IMR-90 (cell line): ENCODE data around the gene KRT74. TPM values are rescaled to one million over a fixed set of nuclear protein-coding genes. Genes with fewer than 3 reads are reported as not detected.
"Not testable (repeated sequence)": the region's sequence is repeated elsewhere in the genome, so short reads cannot be mapped to it uniquely, and the experiment has no call there.

ENCODE experiments used
- ATAC-seq: fragments of 200-7000 bp; cut with Tn5 transposase; 2 replicates; pipeline ENCODE4 v1.9.1; 2020; ENCODE audit warnings: low read depth, mild to moderate bottlenecking, moderate library complexity
- BruUV-seq: library from RNA; stranded (reverse); fragments of 400-500 nt; replicated peaks from 2 replicates; lab custom pipeline; 2021; lab: Mats Ljungman, UMichigan
- CTCF ChIA-PET: fragments of 300-600 bp; formaldehyde crosslinking; extraction: SDS; loops from one replicate; lab custom pipeline; 2021; ENCODE audit warnings: antibody characterized with exemption; lab: Yijun Ruan, JAX
- POLR2A ChIA-PET: fragments of 300-600 bp; sonication (Branson Sonifier 250); formaldehyde crosslinking; loops from one replicate; lab custom pipeline; 2022; ENCODE audit warnings: antibody characterized with exemption; ENCODE audit not compliant: unreplicated experiment; lab: Charles Lee
- DNase-seq: peaks from one replicate; pipeline ENCODE4 v3.0.0; 2013
- H2AFZ ChIP-seq: replicated peaks from 2 replicates; pipeline ENCODE3; 2013; ENCODE audit warnings: low read length, mild to moderate bottlenecking; ENCODE audit not compliant: poor library complexity
- H2AK5ac ChIP-seq: 2 replicates; pipeline ENCODE4 v1.6.1; 2013; ENCODE audit warnings: low read depth, low read length, inconsistent platforms
- H2AK9ac ChIP-seq: replicated peaks from 2 replicates; pipeline ENCODE3; 2013; ENCODE audit warnings: mild to moderate bottlenecking, low read depth, low read length, moderate library complexity; ENCODE audit not compliant: poor library complexity
- H2BK120ac ChIP-seq: 2 replicates; pipeline ENCODE4 v1.6.1; 2013; ENCODE audit warnings: low read depth, low read length, inconsistent platforms
- H2BK15ac ChIP-seq: 3 replicates; pipeline ENCODE4 v1.6.1; 2013; ENCODE audit warnings: low read depth, low read length, inconsistent platforms
- H2BK20ac ChIP-seq: 2 replicates; pipeline ENCODE4 v1.6.1; 2013; ENCODE audit warnings: low read depth, mild to moderate bottlenecking, inconsistent platforms, low read length, moderate library complexity
- H2BK5ac ChIP-seq: 2 replicates; pipeline ENCODE4 v1.6.1; 2013; ENCODE audit warnings: mild to moderate bottlenecking, low read depth, low read length, inconsistent platforms; ENCODE audit not compliant: poor library complexity, severe bottlenecking
- H3K14ac ChIP-seq: replicated peaks from 2 replicates; pipeline ENCODE4 v1.6.1; 2013; ENCODE audit warnings: low read depth, low read length, inconsistent platforms
- H3K18ac ChIP-seq: 2 replicates; pipeline ENCODE4 v1.6.1; 2013; ENCODE audit warnings: low read depth, low read length, control low read depth
- H3K23ac ChIP-seq: 2 replicates; pipeline ENCODE4 v1.6.1; 2013; ENCODE audit warnings: low read depth, low read length, inconsistent platforms
- H3K27ac ChIP-seq: 2 replicates; pipeline ENCODE4 v1.5.1; 2013; ENCODE audit warnings: mild to moderate bottlenecking, control low read depth, low read length; ENCODE audit not compliant: insufficient read depth
- H3K27me3 ChIP-seq: 2 replicates; pipeline ENCODE4 v1.6.1; 2013; ENCODE audit warnings: low read length; ENCODE audit not compliant: control insufficient read depth, insufficient read depth
- H3K36me3 ChIP-seq: 2 replicates; pipeline ENCODE4 v1.6.1; 2013; ENCODE audit warnings: low read length, mixed read lengths; ENCODE audit not compliant: control insufficient read depth, insufficient read depth
- H3K4ac ChIP-seq: 2 replicates; pipeline ENCODE4 v1.6.1; 2013; ENCODE audit warnings: low read depth, low read length, inconsistent platforms
- H3K4me1 ChIP-seq: 2 replicates; pipeline ENCODE4 v1.6.1; 2013; ENCODE audit warnings: low read length, mixed read lengths; ENCODE audit not compliant: control insufficient read depth, insufficient read depth
- H3K4me2 ChIP-seq: 2 replicates; pipeline ENCODE4 v1.6.1; 2013; ENCODE audit warnings: low read depth, mild to moderate bottlenecking, control low read depth, low read length, moderate library complexity
- H3K4me3 ChIP-seq: 2 replicates; pipeline ENCODE4 v1.5.1; 2013; ENCODE audit warnings: low read depth, mild to moderate bottlenecking, control low read depth, low read length, moderate library complexity; ENCODE audit not compliant: insufficient read depth
- H3K56ac ChIP-seq: 2 replicates; pipeline ENCODE4 v1.6.1; 2013; ENCODE audit warnings: low read length, inconsistent platforms; ENCODE audit not compliant: insufficient read depth; ENCODE audit errors: extremely low read depth
- H3K79me1 ChIP-seq, 2 experiments: 2 replicates each; pipeline ENCODE4 v1.6.1; 2013; ENCODE audit warnings: low read length in 2 of 2, inconsistent platforms in 1 of 2, low read depth in 1 of 2
- H3K9ac ChIP-seq: 2 replicates; pipeline ENCODE4 v1.6.1; 2013; ENCODE audit warnings: low read depth, low read length, control low read depth
- H3K9me1 ChIP-seq: 2 replicates; pipeline ENCODE4 v1.6.1; 2013; ENCODE audit warnings: low read length, inconsistent platforms; ENCODE audit not compliant: insufficient read depth
- H3K9me3 ChIP-seq: 2 replicates; pipeline ENCODE4 v1.6.1; 2013; ENCODE audit warnings: low read length; ENCODE audit not compliant: control insufficient read depth, insufficient read depth
- H4K20me1 ChIP-seq: 2 replicates; pipeline ENCODE4 v1.6.1; 2013; ENCODE audit warnings: low read length, inconsistent platforms; ENCODE audit not compliant: insufficient read depth
- H4K5ac ChIP-seq: 2 replicates; pipeline ENCODE4 v1.6.1; 2013; ENCODE audit warnings: mild to moderate bottlenecking, low read depth, low read length, control low read depth
- H4K8ac ChIP-seq, 2 experiments: 2 replicates each; pipeline ENCODE4 v1.6.1; 2013; ENCODE audit warnings: low read depth in 2 of 2, low read length in 2 of 2, control low read depth in 1 of 2, inconsistent platforms in 1 of 2
- H4K91ac ChIP-seq: 2 replicates; pipeline ENCODE4 v1.6.1; 2013; ENCODE audit warnings: low read depth, low read length, inconsistent platforms; ENCODE audit not compliant: insufficient read depth
- WGBS, 2 experiments: methylation state at CpG; one replicate each; pipeline versions ENCODE4 v1.1.5 to v1.1.7; 2013; ENCODE audit warnings: missing lambda C conversion rate in 2 of 2; ENCODE audit not compliant: insufficient read length in 1 of 2; ENCODE audit errors: extremely low coverage in 2 of 2; 5-methylcytosine and 5-hydroxymethylcytosine counted together
- dilution Hi-C: fragments of 300-500 bp; cut with HindIII; formaldehyde crosslinking; loops from one replicate; pipeline ENCODE4 v1.14.3; 2018; ENCODE audit warnings: low sequenced_read_pairs; ENCODE audit not compliant: unreplicated experiment
- in situ Hi-C: fragments of 300-500 bp; cut with MboI; formaldehyde crosslinking; loops from 3 replicates; pipeline ENCODE4 v1.14.3; 2019; ENCODE audit warnings: low sequenced_read_pairs, inconsistent platforms, mixed read lengths
- intact Hi-C: fragments of 100-400 bp; cut with micrococcal nuclease; formaldehyde crosslinking; loops from 2 replicates; pipeline ENCODE4 v1.10.0; 2022
- polyA plus RNA-seq, 3 experiments: library from polyadenylated mRNA; depleted of rRNA; stranded (reverse); fragments of >200 nt; gene quantifications; 2 replicates each; pipeline ENCODE4 v1.2.3, GENCODE V29; 2012; ENCODE audit warnings: low replicate concordance in 1 of 3
- total RNA-seq: library from RNA; depleted of rRNA; stranded (reverse); fragments of >200 nt; gene quantifications from 2 replicates; pipeline ENCODE4 v1.2.3, GENCODE V29; 2012

The KRT74 gene
- total and polyA plus RNA-seq, 2 of the 4 experiments (the other 2 are of a cell fraction), result not detected

DNA sequence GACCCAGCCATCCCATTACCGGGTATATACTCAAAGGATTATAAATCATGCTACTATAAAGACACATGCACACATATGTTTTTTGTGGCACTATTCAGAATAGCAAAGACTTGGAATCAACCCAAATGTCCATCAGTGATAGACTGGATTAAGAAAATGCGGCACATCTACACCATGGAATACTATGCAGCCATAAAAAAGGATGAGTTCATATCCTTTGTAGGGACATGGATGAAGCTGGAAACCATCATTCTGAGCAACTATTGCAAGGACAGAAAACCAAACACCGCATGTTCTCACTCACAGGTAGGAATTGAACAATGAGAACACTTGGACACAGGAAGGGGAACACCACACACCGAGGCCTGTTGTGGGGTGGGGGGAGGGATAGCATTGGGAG is 20.6 kb upstream of the KRT74 start:
- in situ Hi-C loops, result not testable (repeated sequence)

More for the DNA sequence above, 20.6 kb upstream of the KRT74 start:
- H3K4me1 ChIP-seq, H4K5ac ChIP-seq, DNase-seq, H3K79me1 ChIP-seq, POLR2A ChIA-PET, H3K4ac ChIP-seq, H3K23ac ChIP-seq, dilution Hi-C loops, H4K20me1 ChIP-seq, H3K9me3 ChIP-seq, H2BK15ac ChIP-seq, H2BK20ac ChIP-seq, H4K91ac ChIP-seq, H2AK9ac ChIP-seq, H2AFZ ChIP-seq, H3K14ac ChIP-seq, H2BK120ac ChIP-seq, ATAC-seq, BruUV-seq, H3K4me3 ChIP-seq, H2AK5ac ChIP-seq, H3K9ac ChIP-seq, H4K8ac ChIP-seq, H2BK5ac ChIP-seq, H3K36me3 ChIP-seq, H3K18ac ChIP-seq, H3K27ac ChIP-seq, H3K9me1 ChIP-seq, H3K56ac ChIP-seq, CTCF ChIA-PET, intact Hi-C loops, H3K4me2 ChIP-seq: not testable (repeated sequence)
- WGBS, 2 experiments, result 100% methylated on average over 1 of the region's 4 CpGs; no CpG with 5 or more reads in 1 of the 2 experiments
- H3K27me3 ChIP-seq, result peaks cover 19% of the 10 kb centered on the region
